ENCODE results near the gene CCND2. TPM values are rescaled to one million over a fixed set of nuclear protein-coding genes. Genes with fewer than 3 reads are reported as not detected.

Gene CCND2
- total RNA-seq, 2 experiments from 2014 or later, result not detected

DNA sequence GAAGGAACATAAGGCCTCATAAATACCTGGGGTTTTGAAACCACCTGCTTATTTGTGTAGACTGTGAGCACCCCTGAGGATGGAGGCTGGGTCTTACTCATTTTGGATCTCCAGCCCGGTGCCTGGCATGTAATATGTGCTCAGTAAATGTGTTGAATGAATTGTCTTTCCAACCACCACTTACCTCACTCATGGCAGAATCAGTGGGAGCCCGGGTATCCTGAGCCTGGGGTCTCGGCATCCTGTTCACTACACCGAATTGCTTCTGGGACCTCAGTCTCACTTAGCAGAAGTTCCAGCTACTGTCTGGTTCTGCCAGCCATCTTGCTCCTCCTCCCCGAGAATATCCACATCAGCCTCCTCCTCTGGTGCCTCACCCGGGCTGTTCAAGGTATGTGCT is 43.0 kb upstream of the CCND2 start:
- intact Hi-C loops (cut with micrococcal nuclease; ENCODE audit: unreplicated experiment), result no loop called here
- TF ChIP-seq EZH2phosphoT487 (IDR thresholded peaks at IDR 0.05; ENCODE audit: borderline replicate concordance, low read depth, low read length) (no peak), CTCF (conservative IDR thresholded peaks at IDR 0.05; ENCODE audit: low read length) (no peak)
- no peaks in the 10 kb centered on the region for H3K9me2 ChIP-seq (ENCODE audit: insufficient read depth, low read length)
- no peaks in the 10 kb centered on the region for H4K20me1 ChIP-seq (ENCODE audit: insufficient read depth, low read length)
- no peak overlapping the region for H3K27ac ChIP-seq (ENCODE audit: low read depth, low read length, poor library complexity, severe bottlenecking)
- no peak overlapping the region for H3K4me3 ChIP-seq (ENCODE audit: low read depth, low read length, poor library complexity, severe bottlenecking)
- no peak for DNase-seq (ENCODE audit: low spot score)
- no peaks in the 10 kb centered on the region for H3K79me2 ChIP-seq (ENCODE audit: insufficient read depth, low read depth, low read length)
- H2AFZ ChIP-seq (ENCODE audit: low read length), result no peak overlapping the region
- ChIA-PET CTCF (ENCODE audit: unreplicated experiment) (no interaction called here), POLR2A (interaction anchor here (0.6 kb wide), 1 partner anchor 320 kb away, joined by 3 read pairs; no protein-coding TSS in a partner anchor)
- H3K9me3 ChIP-seq (ENCODE audit: low read length), result no peaks in the 10 kb centered on the region
- no peak overlapping the region for H3K4me2 ChIP-seq (ENCODE audit: low read length)
- no peaks in the 10 kb centered on the region for H3K36me3 ChIP-seq (ENCODE audit: insufficient read depth, low read length)
- no TSS peak for BruUV-seq (replicated peaks)
- H3K4me1 ChIP-seq (ENCODE audit: insufficient read depth, low read length, poor library complexity, severe bottlenecking), result no peaks in the 10 kb centered on the region

- Histone ChIP-seq H3K4me2 (ENCODE audit: low read length) (no peak overlapping the region), H2AFZ (ENCODE audit: low read length) (no peak overlapping the region), H3K36me3 (ENCODE audit: insufficient read depth, low read length) (no peaks in the 10 kb centered on the region), H3K4me3 (ENCODE audit: low read depth, low read length, poor library complexity, severe bottlenecking) (no peak overlapping the region), H3K9me3 (ENCODE audit: low read length) (no peaks in the 10 kb centered on the region), H3K4me1 (ENCODE audit: insufficient read depth, low read length, poor library complexity, severe bottlenecking) (no peaks in the 10 kb centered on the region), H3K27ac (ENCODE audit: low read depth, low read length, poor library complexity, severe bottlenecking) (no peak overlapping the region), H3K9me2 (ENCODE audit: insufficient read depth, low read length) (no peaks in the 10 kb centered on the region), H3K79me2 (ENCODE audit: insufficient read depth, low read depth, low read length) (no peaks in the 10 kb centered on the region), H4K20me1 (ENCODE audit: insufficient read depth, low read length) (no peaks in the 10 kb centered on the region)
- no peak for DNase-seq (ENCODE audit: low spot score)
- BruUV-seq (replicated peaks), result no TSS peak
- no peak for TF ChIP-seq CTCF (conservative IDR thresholded peaks at IDR 0.05; ENCODE audit: low read length)
- no peak for TF ChIP-seq EZH2phosphoT487 (IDR thresholded peaks at IDR 0.05; ENCODE audit: borderline replicate concordance, low read depth, low read length)
- POLR2A ChIA-PET, result interaction anchor here (0.7 kb wide), 2 partner anchors 245 to 589 kb away, joined by 3 to 5 read pairs; no protein-coding TSS in a partner anchor
- intact Hi-C loops (cut with micrococcal nuclease; ENCODE audit: unreplicated experiment), result no loop called here
- CTCF ChIA-PET (ENCODE audit: unreplicated experiment), result no interaction called here
Observed at GRCh38 chr12:4238577-4238976, 35.0 kb upstream of the CCND2 start.

DNA sequence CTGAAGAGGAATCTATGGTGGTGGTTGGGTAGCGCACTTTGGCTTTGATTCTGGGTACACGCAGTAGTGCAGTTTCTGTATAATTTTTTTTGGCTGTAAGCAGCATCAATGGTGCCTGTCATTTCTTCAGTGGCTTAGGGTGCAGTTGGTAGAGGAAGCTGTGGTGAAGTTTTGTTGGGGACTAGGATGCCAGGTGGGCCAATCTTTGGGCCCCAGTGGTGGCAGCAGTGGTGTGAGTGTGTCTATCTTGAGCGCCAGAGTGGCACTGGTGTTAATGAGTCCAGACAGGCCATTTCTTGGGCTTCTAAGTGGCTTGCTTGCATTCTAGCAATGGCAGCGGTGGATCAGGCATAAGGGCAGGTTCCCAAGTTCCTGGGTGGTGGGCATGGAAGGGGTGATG is 33.8 kb upstream of the CCND2 start:
- no peaks in the 10 kb centered on the region for H3K79me2 ChIP-seq (ENCODE audit: insufficient read depth, low read depth, low read length)
- ChIA-PET POLR2A (no interaction called here), CTCF (ENCODE audit: unreplicated experiment) (no interaction called here)
- H3K4me1 ChIP-seq (ENCODE audit: insufficient read depth, low read length, poor library complexity, severe bottlenecking), result no peaks in the 10 kb centered on the region
- BruUV-seq (replicated peaks), result no TSS peak
- H3K27ac ChIP-seq (ENCODE audit: low read depth, low read length, poor library complexity, severe bottlenecking), result no peak overlapping the region
- no peaks in the 10 kb centered on the region for H3K9me3 ChIP-seq (ENCODE audit: low read length)
- no peak overlapping the region for H2AFZ ChIP-seq (ENCODE audit: low read length)
- H3K4me3 ChIP-seq (ENCODE audit: low read depth, low read length, poor library complexity, severe bottlenecking), result no peak overlapping the region
- intact Hi-C loops (cut with micrococcal nuclease; ENCODE audit: unreplicated experiment), result no loop called here
- H4K20me1 ChIP-seq (ENCODE audit: insufficient read depth, low read length), result no peaks in the 10 kb centered on the region
- H3K4me2 ChIP-seq (ENCODE audit: low read length), result no peak overlapping the region
- DNase-seq (ENCODE audit: low spot score), result no peak
- no peaks in the 10 kb centered on the region for H3K9me2 ChIP-seq (ENCODE audit: insufficient read depth, low read length)
- TF ChIP-seq EZH2phosphoT487 (IDR thresholded peaks at IDR 0.05; ENCODE audit: borderline replicate concordance, low read depth, low read length), result no peak
- TF ChIP-seq CTCF (conservative IDR thresholded peaks at IDR 0.05; ENCODE audit: low read length), result no peak
- no peaks in the 10 kb centered on the region for H3K36me3 ChIP-seq (ENCODE audit: insufficient read depth, low read length)

Measured in OCI-LY7 (cell line).